Activated CD8-positive, alpha-beta T cell treated with anti-CD3 and anti-CD28 coated beads, Interleukin-2, amount 10 ng/mL, durations not matched to agents 7 days and 5 days (primary cell): ENCODE results near the gene VPS51. TPM values are rescaled to one million over a fixed set of nuclear protein-coding genes. Genes with fewer than 3 reads are reported as not detected.
A peak's percentile ranks its signal among the peaks of the same experiment; 100 is the strongest.

Experiments
- ATAC-seq: fragments of 150-1000 bp; cut with Tn5 transposase; one replicate; pipeline ENCODE4 v1.10.0; 2021; ENCODE audit warnings: moderate library complexity
- CTCF ChIA-PET: fragments of 350-600 bp; sonication (Branson Sonifier 250); formaldehyde crosslinking; loops from one replicate; lab custom pipeline; 2021; ENCODE audit warnings: antibody characterized with exemption; lab: Charles Lee
- POLR2A ChIA-PET: fragments of 350-600 bp; sonication (Branson Sonifier 250); formaldehyde crosslinking; loops from one replicate; lab custom pipeline; 2021; ENCODE audit warnings: antibody characterized with exemption; lab: Charles Lee
- DNase-seq: peaks from one replicate; pipeline ENCODE4 v3.0.0-alpha.2; 2020
- H3K27ac Mint-ChIP-seq: one replicate; pipeline ENCODE4 v1.8.0; 2021; ENCODE audit warnings: mild to moderate bottlenecking, mixed read lengths
- H3K27me3 Mint-ChIP-seq: one replicate; pipeline ENCODE4 v1.8.0; 2021; ENCODE audit warnings: low read depth, mixed read lengths
- H3K36me3 Mint-ChIP-seq: one replicate; pipeline ENCODE4 v1.8.0; 2021; ENCODE audit warnings: low read depth, mixed read lengths
- H3K4me1 Mint-ChIP-seq: one replicate; pipeline ENCODE4 v1.8.0; 2021; ENCODE audit warnings: low read depth, mixed read lengths
- H3K4me3 Mint-ChIP-seq: one replicate; pipeline ENCODE4 v1.8.0; 2021; ENCODE audit warnings: mild to moderate bottlenecking, mixed read lengths
- H3K9me3 Mint-ChIP-seq: one replicate; pipeline ENCODE4 v1.8.0; 2022; ENCODE audit warnings: mixed read lengths; ENCODE audit not compliant: insufficient read depth
- total RNA-seq, 2 experiments: library from RNA; stranded (reverse); gene quantifications; one replicate each; pipeline ENCODE4 v1.2.3, GENCODE V29; 2021

The VPS51 gene
- 100 to 1,000 TPM; 116 to 131 TPM for total RNA-seq

DNA sequence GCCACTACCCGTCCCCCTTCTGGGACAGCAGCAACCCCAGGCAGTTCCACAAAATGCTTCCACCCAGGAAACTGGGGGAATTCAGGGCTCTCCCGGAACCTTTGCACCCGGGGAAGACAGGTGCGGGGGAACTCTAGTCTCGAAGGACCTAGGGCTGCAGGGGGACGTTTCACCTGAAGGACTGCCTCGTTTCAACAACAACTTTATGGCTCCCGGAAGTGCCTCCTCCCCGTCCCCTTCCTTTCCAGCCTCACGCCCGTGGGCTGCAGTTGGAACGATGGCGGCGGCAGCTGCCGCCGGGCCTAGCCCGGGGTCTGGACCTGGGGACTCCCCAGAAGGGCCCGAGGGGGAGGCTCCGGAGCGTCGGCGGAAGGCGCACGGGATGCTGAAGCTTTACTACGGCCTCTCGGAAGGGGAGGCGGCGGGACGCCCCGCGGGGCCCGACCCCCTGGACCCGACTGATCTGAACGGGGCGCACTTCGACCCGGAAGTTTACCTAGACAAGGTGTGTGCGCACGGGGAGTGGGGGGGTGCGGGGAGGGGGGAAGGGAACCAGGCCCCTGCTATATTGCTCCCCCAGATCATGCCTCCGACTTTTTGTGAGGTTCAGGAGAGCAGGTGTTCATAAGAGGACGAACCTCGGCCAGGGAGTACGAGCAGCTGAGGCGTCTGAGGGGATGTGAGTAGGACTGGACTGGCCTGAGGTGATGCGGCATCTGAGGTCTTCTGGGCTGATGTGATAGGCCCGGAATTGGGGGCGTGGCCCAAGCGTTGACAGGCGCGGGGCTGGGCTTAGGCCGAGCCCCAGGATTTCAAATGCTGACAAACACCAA is at the start of gene VPS51:
VPS51 (plus strand) TSS at position 241 of the 833 bp plus-strand sequence; CDS start at position 278, 37 bp downstream.
- Mint-ChIP-seq H3K4me3 (peak within 1 kb of the TSS; percentile 93), H3K36me3 (peaks cover 9% of the 10 kb centered on the region), H3K27ac (peak within 1 kb of the TSS; percentile 98), H3K27me3 (no peaks in the 10 kb centered on the region), H3K9me3 (no peaks in the 10 kb centered on the region), H3K4me1 (peaks cover 20% of the 10 kb centered on the region)
- POLR2A ChIA-PET, result interaction anchor here (0.8 to 2.9 kb wide), 19 partner anchors 9 to 233 kb away, joined by 3 to 30 read pairs (median 5); partner anchors contain the start of genes ARL2, CDCA5, FAU and MRPL49
- DNase-seq, result peak; percentile 92
- CTCF ChIA-PET, result interaction anchor here (1.0 to 7.8 kb wide), 5 partner anchors 13 to 83 kb away, joined by 3 to 117 read pairs (median 4); partner anchors contain the start of genes SAC3D1, TM7SF2 and ZNHIT2
- peak; percentile 97 for ATAC-seq

DNA sequence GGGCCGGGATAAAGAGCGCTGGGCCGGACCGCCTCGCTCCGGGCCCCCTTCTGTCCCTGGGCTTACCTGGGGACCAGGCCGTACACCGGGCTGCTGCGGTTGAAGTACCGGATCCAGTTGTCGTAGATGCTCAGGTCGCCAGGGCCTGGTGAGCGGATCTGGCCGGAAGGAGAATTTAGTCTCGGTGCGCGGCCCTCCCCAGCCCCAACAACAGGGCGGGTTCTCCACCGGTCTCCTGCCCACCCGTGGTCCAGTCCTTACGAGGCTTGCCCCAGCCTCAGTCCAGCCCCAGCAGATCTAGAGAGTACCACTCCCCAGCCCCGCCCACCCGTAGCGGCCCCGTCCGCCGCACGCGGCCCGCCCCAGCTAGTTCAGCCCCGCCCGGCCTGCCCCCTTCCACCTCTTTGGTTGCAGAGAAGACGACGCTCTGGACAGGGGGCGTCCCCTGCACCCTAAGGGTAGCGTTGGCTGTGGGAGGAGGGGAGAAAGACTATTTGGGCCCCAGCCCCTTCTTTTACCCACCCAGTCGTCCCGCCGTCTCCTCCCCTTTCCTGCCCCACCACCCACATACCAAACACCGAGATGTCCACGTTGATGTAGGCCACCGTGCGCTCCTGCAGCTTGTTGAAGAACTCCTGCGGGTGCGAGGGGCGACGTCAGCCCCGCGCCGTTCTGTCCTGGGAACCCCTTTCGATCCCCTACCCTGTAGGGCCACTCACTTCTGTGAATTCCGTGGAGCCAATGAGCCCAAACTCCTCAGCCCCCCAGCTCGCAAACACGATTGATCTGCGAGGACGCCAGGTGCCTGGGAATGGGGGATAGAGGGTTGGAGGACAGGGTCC is 48.2 kb upstream of the VPS51 start:
- Mint-ChIP-seq H3K36me3 (peaks cover 12% of the 10 kb centered on the region), H3K4me3 (peak overlapping the region; percentile 66), H3K27me3 (no peaks in the 10 kb centered on the region), H3K4me1 (peaks cover 37% of the 10 kb centered on the region), H3K9me3 (no peaks in the 10 kb centered on the region), H3K27ac (peak overlapping the region; percentile 77)
- peak; percentile 63 for ATAC-seq
- CTCF ChIA-PET, result interaction anchor here (1.0 to 1.5 kb wide), 2 partner anchors 51 to 73 kb away, joined by 3 to 5 read pairs; no protein-coding TSS in a partner anchor
- POLR2A ChIA-PET, result interaction anchor here (1.4 kb wide), 1 partner anchor 49 kb away, joined by 4 read pairs; no protein-coding TSS in a partner anchor
- DNase-seq, result no peak

DNA sequence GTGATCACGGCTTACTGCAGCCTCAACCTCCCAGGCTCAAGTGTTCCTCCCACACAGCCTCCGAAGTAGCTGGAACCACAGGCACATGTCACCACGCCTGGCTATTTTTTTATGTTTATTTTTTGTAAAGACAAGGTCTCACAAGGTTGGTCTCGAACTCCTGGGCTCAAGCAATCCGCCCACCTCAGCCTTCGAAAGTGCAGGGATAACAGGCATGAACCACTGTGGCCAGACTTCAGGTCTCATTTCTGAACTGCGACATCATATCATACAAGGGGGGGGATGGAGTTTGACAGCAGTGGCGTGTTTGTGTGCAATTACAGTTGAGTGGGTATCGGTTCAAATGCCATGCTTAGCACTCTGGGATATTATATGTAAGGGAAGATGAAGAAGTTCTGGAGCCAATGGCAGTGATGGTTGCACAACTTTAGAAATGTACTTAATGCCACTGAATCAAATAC is 44.6 kb upstream of the VPS51 start:
- Mint-ChIP-seq H3K27ac (no peak overlapping the region), H3K27me3 (peaks cover 4% of the 10 kb centered on the region), H3K4me1 (peaks cover 35% of the 10 kb centered on the region), H3K9me3 (no peaks in the 10 kb centered on the region), H3K4me3 (no peak overlapping the region), H3K36me3 (no peaks in the 10 kb centered on the region)
- DNase-seq, result no peak
- ChIA-PET POLR2A (no interaction called here), CTCF (no interaction called here)
- ATAC-seq, result no peak

DNA sequence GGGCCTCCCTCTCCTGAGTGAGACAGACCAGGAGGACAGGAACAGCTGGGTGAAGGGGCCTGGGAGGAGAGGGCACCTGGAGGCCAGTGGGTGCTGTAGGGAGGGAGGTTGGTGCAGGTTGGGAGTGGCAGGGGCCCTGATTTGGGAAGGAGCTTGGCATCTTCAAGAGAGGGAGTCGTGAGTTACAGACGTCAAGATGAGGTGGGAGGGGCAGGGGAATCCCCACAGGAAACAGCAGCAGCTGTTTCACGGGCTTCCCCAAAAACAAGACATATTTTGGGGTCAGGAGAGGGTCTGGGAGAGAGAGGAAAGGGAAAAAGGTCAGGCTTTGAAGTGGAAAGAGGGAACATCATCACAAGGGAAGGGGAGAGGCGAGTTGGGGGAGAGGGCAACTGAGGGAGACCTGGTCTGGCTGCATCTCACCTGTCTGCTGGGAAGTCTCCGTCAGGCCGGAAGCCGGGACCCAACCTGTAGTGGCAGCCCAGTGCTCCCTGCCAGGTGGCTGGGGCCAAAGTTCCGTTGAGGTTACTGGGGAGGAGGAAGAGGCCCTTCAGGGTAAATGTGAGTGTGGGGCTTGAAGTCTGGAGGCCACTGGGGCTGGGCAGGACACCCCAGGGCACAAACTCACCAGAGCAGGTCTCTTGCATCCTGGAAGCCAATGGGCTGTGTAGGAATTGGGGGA is 42.0 kb upstream of the VPS51 start:
- CTCF ChIA-PET, result no interaction called here
- ATAC-seq (peak; percentile 45), DNase-seq (no peak)
- POLR2A ChIA-PET, result interaction anchor here (0.8 kb wide), 1 partner anchor 13 kb away, joined by 4 read pairs; the partner anchor contains the start of gene SAC3D1
- no peaks in the 10 kb centered on the region for H3K36me3 Mint-ChIP-seq
- H3K27me3 Mint-ChIP-seq, result peaks cover 4% of the 10 kb centered on the region
- peak overlapping the region; percentile 75 for H3K27ac Mint-ChIP-seq
- H3K4me3 Mint-ChIP-seq, result peak overlapping the region; percentile 51
- no peaks in the 10 kb centered on the region for H3K9me3 Mint-ChIP-seq
- peaks cover 14% of the 10 kb centered on the region for H3K4me1 Mint-ChIP-seq

DNA sequence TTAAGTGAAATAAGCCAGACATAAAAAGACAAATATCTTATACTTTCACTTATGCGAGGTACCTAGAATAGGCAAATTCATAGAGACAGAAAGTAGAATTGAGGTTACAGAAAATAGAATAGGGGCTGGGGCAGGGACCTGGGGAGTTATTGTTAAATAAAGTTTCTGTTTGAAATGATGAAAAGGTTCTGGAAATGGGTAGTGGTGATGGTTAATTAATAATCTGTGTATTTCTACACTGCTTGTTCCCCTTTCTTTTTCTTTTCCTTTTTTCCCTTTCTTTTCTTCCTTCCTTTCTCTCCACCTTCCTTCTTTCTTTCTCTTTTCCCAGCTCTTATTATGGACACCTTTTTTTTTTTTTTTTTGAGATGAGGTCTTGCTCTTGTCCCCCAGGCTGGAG is 40.5 kb upstream of the VPS51 start:
- Mint-ChIP-seq H3K4me3 (no peak overlapping the region), H3K27me3 (peaks cover 4% of the 10 kb centered on the region), H3K9me3 (no peaks in the 10 kb centered on the region), H3K27ac (no peak overlapping the region), H3K4me1 (peaks cover 21% of the 10 kb centered on the region), H3K36me3 (no peaks in the 10 kb centered on the region)
- ATAC-seq (no peak), DNase-seq (no peak)
- ChIA-PET POLR2A (no interaction called here), CTCF (no interaction called here)

DNA sequence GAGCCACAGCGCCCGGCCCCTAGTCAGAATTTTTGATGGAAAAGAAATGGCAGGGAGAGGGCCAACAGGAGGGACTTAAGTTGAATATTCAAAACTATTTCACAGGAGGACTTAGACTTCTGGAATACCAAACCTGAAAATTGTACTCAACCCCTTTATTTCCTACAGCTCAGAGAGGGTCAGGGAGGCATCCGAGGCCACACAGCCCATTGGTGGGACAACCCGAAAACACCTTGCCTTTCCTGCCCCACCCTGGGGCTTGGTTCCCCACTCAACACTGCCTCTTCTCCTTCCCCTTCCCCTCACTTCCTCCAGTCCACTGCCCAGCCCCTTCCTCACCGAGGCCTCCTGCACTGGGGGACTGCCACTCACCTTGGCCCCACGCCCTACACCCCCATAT is 39.0 kb upstream of the VPS51 start:
- Mint-ChIP-seq H3K36me3 (no peaks in the 10 kb centered on the region), H3K27me3 (peaks cover 4% of the 10 kb centered on the region), H3K4me1 (peaks cover 28% of the 10 kb centered on the region), H3K27ac (no peak overlapping the region), H3K4me3 (no peak overlapping the region), H3K9me3 (no peaks in the 10 kb centered on the region)
- CTCF ChIA-PET, result interaction anchor here (1.5 kb wide), 1 partner anchor 43 kb away, joined by 5 read pairs; the partner anchor contains the start of gene ARL2
- POLR2A ChIA-PET, result interaction anchor here (0.6 to 1.2 kb wide), 2 partner anchors 24 to 26 kb away, joined by 4 read pairs; partner anchors contain the start of gene CDCA5
- DNase-seq (no peak), ATAC-seq (no peak)

DNA sequence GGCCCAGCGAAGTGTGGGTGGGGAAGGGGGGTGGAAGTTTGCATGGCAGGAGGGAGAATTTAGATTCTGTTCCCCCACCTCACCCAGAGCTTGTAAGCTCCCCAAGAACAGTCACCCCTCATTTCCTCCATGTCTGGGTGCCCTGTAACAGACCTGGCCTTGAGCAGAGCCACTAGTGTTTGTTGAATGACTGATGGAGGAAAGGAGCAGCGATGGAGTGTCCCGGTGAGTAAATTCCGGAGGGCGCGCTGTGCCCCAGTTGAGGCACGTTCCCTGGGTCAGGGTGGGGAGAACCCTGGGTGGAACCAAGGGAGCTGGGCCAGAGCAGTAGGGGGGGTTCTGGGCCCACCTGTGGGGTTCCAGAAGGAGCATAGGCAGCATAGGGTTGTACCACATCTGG is 38.5 kb upstream of the VPS51 start:
- Mint-ChIP-seq H3K9me3 (no peaks in the 10 kb centered on the region), H3K27ac (no peak overlapping the region), H3K36me3 (no peaks in the 10 kb centered on the region), H3K27me3 (peaks cover 4% of the 10 kb centered on the region), H3K4me1 (peaks cover 28% of the 10 kb centered on the region), H3K4me3 (no peak overlapping the region)
- CTCF ChIA-PET, result interaction anchor here (1.5 kb wide), 1 partner anchor 43 kb away, joined by 5 read pairs; the partner anchor contains the start of gene ARL2
- POLR2A ChIA-PET, result interaction anchor here (1.2 kb wide), 1 partner anchor 26 kb away, joined by 4 read pairs; the partner anchor contains the start of gene CDCA5
- no peak for DNase-seq
- no peak for ATAC-seq

DNA sequence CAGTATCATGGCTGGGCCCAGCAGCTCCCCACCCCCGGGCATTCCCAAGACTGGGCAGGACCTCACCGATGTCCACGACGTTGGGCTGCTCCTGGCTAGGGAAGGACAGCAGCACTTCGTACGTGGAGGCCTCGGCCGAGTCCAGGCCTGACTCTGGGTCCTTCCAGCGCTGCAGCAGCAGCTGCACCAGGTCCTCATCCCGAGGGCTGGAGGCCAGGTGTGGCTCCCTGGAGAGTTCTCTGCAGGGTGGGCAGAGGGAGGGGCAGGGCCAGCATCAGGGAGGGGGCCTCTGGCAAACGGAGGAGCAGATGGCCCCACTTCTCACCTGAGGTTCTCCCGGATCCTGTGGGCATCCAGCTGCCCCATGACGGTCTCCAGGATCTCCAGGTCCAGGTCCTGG is 38.0 kb upstream of the VPS51 start:
- H3K36me3 Mint-ChIP-seq, result no peaks in the 10 kb centered on the region
- DNase-seq (no peak), ATAC-seq (no peak)
- no peaks in the 10 kb centered on the region for H3K9me3 Mint-ChIP-seq
- CTCF ChIA-PET, result interaction anchor here (1.5 kb wide), 1 partner anchor 44 kb away, joined by 5 read pairs; the partner anchor contains the start of gene ARL2
- peaks cover 28% of the 10 kb centered on the region for H3K4me1 Mint-ChIP-seq
- H3K4me3 Mint-ChIP-seq, result no peak overlapping the region
- peaks cover 4% of the 10 kb centered on the region for H3K27me3 Mint-ChIP-seq
- POLR2A ChIA-PET, result interaction anchor here (0.6 to 1.2 kb wide), 2 partner anchors 25 to 442 kb away, joined by 3 to 4 read pairs; partner anchors contain the start of gene CDCA5
- H3K27ac Mint-ChIP-seq, result no peak overlapping the region

DNA sequence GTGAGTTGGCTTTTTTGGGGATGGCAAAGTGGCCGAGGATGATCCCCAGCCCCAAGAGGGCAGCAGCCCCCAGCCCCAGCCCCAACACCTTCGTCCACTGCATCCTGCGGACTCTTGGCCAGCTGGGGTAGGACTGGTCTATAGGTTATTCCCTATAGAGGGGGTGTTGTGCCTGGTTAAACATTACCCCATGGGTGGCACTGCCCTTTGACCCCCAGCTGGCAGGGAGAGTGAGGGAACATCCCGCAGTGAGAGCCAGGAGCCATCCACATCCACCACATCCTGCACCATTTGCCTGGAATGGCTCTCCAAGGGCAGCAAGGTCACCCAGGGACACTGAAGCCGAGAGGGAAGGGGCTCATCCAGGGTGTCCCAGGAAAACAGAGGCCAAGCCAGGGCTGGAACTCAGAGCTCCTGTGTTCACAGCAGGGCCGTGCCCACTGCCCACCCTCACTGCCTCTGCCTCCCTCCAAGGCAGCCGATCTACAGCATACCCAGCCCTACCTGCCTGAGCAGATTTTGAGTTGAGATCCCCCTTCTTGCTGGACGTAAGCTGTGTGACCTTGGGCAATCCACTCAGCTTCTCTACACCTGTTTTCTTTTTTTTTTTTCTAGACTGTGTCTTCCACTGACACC is 37.5 kb upstream of the VPS51 start, which contains the start of gene NAALADL1:
NAALADL1 (minus strand) TSS at position 135 of the 636 bp plus-strand sequence; CDS start at position 103, 32 bp downstream.
- H3K4me1 Mint-ChIP-seq, result peaks cover 24% of the 10 kb centered on the region
- no peak within 1 kb of the TSS for H3K4me3 Mint-ChIP-seq
- H3K27ac Mint-ChIP-seq, result no peak within 1 kb of the TSS
- peaks cover 4% of the 10 kb centered on the region for H3K27me3 Mint-ChIP-seq
- CTCF ChIA-PET, result interaction anchor here (1.5 kb wide), 1 partner anchor 44 kb away, joined by 5 read pairs; the partner anchor contains the start of gene ARL2
- POLR2A ChIA-PET, result interaction anchor here (0.6 kb wide), 1 partner anchor 441 kb away, joined by 3 read pairs; no protein-coding TSS in a partner anchor
- no peak for ATAC-seq
- H3K9me3 Mint-ChIP-seq, result no peaks in the 10 kb centered on the region
- no peak for DNase-seq
- H3K36me3 Mint-ChIP-seq, result no peaks in the 10 kb centered on the region

DNA sequence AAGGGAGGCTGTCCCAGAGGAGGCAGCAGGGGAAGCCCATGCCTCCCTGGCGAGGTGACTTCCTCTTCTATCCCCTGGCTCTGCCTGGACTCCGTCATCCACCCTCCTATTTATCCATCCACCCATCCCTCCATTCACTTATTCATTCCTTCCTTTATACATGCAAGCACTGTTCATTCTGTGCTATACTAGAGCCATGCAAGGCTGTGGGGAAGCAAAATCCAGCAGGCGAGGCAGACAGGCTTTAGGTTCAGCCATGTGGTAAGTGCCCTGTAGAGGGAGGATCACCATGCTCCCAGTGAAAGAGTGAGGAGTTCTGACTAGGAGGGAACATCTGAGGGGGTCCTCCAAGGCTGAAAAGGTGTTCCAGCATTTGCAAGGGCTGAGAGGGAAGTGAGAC is 36.5 kb upstream of the VPS51 start:
- ATAC-seq (no peak), DNase-seq (no peak)
- H3K4me1 Mint-ChIP-seq, result peaks cover 14% of the 10 kb centered on the region
- no peak overlapping the region for H3K27ac Mint-ChIP-seq
- CTCF ChIA-PET, result no interaction called here
- H3K27me3 Mint-ChIP-seq, result peaks cover 5% of the 10 kb centered on the region
- no peak overlapping the region for H3K4me3 Mint-ChIP-seq
- POLR2A ChIA-PET, result no interaction called here
- H3K36me3 Mint-ChIP-seq, result no peaks in the 10 kb centered on the region
- no peaks in the 10 kb centered on the region for H3K9me3 Mint-ChIP-seq
